Gastrocnemius medialis (tissue), 4 donors: ENCODE data around the gene CISD2.

ENCODE experiments used
- CTCF ChIP-seq, 5 experiments: fragments of 450-650 bp in 3 of 5; fragments of 200-600 bp in 2 of 5; sonication (generic) in 2 of 5; IDR thresholded peaks in 4 of 5; conservative IDR thresholded peaks in 1 of 5; 1 replicate in 4 of 5; 2 replicates in 1 of 5; pipeline ENCODE4 v1.5.1; 2016 to 2019; ENCODE audit warnings: antibody characterized with exemption in 5 of 5, mild to moderate bottlenecking in 3 of 5, moderate library complexity in 3 of 5
- POLR2A ChIP-seq, 2 donors: fragments of 450-650 bp; IDR thresholded peaks; one replicate each; pipeline ENCODE4 v1.6.1; 2017; ENCODE audit warnings: antibody characterized with exemption in 2 of 2, mild to moderate bottlenecking in 2 of 2, moderate library complexity in 2 of 2

GRCh38 chr4:102858828-102859464, 9.8 kb upstream of the CISD2 start:
- no peak for TF ChIP-seq CTCF (IDR thresholded peaks at IDR 0.05 in 4 of 5, conservative IDR thresholded peaks at IDR 0.05 in 1 of 5)
- no peak for TF ChIP-seq POLR2A (IDR thresholded peaks at IDR 0.05)
